Stimulated activated CD8-positive, alpha-beta memory T cell treated with anti-CD3 and anti-CD28 coated beads, Interleukin-4, amount 100 ng/mL, for 48 hours (primary cell): ENCODE data around the gene RBM28.
"Not testable (repeated sequence)": the region's sequence is repeated elsewhere in the genome, so short reads cannot be mapped to it uniquely, and the experiment has no call there.

Source experiments
- DNase-seq: peaks from one replicate; pipeline ENCODE4 v3.0.0-alpha.2; 2020

Gene RBM28

DNA sequence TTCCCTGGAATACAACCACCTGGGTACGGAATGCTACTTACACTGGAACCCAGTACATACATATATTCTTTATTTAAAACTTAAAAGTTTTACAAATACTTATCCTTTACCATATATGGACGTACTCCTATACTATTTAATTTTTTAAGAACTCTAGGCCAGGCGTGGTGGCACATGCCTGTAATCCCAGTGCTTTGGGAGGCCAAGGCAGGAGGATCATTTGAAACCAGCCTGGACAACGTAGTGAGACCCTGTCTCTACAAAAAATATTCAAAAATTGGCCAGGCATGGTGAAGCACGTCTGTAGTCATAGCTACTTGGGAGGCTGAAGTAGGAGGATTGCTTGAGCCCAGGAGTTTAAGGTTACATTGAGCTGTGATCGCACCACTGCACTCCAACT, 2.0 kb downstream of the RBM28 start:
- no peak for DNase-seq

GRCh38 chr7:128335730-128336129, 8.0 kb downstream of the RBM28 start:
- DNase-seq, result no peak

DNA sequence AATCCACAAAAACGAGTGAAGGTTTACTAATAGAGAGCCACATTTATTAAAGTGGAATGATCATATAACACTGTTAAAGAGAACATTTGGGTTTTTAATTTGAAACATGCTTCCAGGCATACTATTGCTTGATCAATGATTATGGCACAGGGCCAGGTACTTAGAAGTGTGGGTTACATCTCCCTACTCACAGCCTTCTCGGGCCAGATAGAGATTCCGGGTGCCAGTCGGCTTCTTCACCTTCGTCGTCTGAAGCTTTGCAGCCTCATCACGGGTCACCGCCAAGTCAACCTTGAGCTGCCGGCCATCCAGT, 19.4 kb downstream of the RBM28 start:
- DNase-seq, result no peak

DNA sequence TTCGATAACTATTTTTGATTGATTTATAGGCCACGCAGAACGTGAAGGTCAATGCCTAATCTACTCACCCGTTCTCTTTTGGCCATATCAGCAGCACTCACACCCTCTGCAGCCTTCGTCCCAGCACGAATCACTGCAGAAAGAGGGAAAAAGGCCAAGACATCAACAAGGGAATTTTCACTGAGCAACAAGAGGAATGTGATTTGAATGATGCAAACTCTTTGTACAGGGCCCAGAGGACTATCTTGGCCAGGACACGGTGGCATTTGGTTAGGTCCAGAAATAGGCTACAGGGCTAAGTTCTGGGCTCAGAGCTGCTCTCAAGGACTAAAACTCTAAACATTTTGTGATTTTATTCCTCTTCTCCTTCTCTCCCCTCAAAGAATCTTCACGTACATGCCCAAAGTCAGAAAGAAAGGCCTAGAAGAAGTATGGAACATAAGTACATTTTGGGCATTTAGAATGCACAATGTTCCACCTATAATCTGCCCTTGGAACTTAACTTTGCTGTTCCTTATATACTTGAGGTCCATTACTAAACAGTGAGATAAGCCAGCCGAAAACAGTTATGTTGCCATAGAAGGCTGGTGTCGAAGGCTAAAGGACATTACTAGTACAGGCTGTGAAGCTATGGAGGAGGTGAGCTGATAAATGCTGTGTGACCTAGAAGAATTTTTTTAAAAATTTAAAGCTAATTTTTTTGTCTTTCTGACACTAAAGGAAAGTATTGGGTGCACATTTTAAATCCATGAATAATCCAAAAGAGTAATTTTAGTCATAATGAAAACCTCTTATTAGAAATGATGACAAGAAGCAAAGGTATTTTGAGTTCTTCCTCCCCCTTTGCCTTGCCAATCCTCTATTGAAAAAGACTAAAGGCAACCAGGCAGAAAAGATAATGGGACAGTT, 20.0 kb downstream of the RBM28 start:
- no peak for DNase-seq

GRCh38 chr7:128323040-128323439, 20.7 kb downstream of the RBM28 start:
- no peak for DNase-seq

- DNase-seq, result no peak
Measured at GRCh38 chr7:128322040-128322643, 21.6 kb downstream of the RBM28 start.

DNA sequence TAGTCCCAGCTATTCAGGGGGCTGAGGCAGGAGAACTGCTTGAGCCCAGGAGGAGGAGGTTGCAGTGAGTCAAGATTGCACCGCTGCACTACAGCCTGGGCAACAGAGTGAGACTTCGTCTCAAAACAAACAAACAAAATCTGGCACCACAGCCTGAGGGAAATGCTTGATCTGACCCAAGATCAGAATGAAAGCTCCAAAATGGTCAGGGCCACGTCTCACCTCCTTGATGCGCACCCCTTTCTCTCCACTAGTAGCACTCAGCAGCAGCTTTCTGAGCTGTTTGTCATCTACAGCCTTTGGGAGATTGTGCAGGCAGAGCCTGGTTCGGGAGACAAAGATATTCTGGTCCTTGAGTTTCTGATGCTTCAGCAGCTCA, 22.7 kb downstream of the RBM28 start:
- no peak for DNase-seq

DNA sequence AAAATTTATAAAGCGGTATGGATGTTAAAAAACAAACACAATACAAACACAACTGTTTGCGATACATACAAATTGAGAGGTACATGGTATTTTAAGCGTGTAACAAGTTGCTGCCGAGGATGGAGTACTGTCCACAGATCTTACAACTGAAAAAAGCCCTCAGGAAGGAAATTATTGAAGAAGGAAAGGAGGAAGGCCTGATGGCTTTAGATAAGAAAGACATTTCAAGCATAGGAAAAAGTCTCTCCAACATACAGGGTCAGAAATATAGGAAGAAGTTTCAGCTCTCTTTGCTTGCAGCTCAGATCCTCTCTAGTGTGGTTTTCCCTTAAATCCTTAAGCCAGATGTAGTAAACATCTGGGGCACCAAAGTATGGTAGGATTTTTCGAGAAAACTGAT, 25.0 kb downstream of the RBM28 start:
- DNase-seq, result no peak

DNA sequence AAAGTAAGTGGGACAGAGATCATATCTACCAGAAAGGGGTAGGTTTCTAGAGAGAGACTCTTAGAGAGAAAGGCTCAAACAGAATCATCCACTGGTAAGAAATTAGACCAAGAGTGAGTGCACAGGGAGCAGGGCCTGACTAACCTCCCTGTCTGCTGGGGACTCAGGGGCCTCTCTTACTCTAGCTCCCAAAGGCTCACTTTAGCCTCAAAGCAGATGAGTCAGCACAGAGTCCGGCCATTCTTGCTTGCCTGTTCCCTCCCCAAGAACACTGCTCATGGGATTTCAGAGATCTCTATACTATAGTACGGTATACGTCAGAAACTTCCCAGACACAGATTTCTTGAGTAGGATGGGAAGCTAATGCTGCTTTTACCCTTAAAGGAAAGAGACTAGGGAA, 32.7 kb downstream of the RBM28 start:
- DNase-seq, result no peak

DNA sequence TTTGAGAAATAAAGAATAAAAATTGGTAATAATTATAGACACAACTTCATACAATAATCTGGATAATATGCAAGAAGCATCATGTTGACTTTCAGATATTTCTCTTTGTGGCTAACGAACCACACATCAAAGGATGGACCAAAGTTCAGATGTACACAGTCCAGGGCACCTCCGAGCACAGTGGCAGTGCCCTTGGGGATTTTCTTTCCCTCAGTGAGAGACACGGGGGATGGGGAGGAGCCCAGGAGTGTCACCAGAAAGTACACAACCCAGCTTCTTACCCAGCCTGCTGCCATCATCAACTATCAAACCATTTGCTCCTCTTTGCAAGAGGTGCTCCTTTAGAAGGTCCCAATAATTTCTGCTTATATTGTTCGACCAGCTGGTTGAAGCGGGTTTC, 33.2 kb downstream of the RBM28 start:
- DNase-seq, result no peak

DNA sequence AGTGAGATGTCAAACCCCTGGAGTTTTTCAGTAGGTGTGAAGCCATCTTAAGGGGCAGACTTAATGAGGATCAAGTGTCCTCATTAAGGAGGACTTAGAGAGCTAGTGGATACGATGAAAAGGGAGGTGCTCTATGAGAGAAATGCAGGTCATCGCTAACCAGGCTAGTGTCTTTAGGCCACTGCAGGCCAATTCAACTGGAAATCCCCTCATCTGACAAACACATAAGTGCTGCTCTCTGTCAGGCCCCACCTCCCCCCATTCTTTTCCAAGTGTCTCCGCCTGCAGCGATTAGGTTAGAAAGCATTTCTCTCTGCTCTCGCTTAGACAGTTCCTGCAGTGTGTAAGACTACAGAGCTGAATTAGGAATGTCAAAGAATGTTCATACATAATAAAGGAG, 33.7 kb downstream of the RBM28 start:
- no peak for DNase-seq

DNA sequence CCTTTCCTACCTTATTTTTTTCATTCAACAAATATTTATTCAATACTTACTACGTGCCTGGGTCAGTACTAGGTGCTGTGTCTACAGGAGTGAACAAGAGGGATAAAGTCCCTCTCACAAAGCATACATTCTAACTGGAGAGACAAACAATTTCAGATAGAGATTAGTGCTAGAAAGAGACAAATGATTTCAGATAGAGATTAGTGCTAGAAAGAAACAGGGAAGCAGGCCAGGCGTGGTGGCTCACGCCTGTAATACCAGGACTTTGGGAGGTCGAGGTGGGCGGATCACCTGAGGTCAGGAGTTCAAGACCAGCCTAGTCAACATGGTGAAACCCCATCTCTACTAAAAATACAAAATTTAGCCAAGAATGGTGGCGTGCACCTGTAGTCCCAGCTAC, 34.6 kb downstream of the RBM28 start:
- DNase-seq, result no peak

DNA sequence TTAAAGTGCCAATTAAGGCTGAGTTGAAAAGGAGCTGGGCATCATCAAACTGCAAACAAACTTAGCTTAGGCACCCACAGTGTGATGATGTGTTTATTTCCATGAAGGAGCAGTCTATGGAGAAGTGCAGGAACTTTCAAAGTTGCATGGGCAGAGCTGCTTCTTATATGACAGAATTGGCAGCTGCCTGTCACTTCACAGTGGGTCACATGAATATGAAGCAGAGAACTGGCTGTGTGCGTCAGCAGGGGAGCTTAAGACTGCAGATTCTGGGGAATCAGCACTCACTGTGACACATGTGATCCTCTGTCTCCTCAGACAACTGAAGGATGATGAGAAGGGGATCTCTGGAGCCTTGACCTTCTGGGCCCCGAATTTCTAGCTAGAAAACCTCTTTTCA, 36.6 kb downstream of the RBM28 start:
- no peak for DNase-seq

DNA sequence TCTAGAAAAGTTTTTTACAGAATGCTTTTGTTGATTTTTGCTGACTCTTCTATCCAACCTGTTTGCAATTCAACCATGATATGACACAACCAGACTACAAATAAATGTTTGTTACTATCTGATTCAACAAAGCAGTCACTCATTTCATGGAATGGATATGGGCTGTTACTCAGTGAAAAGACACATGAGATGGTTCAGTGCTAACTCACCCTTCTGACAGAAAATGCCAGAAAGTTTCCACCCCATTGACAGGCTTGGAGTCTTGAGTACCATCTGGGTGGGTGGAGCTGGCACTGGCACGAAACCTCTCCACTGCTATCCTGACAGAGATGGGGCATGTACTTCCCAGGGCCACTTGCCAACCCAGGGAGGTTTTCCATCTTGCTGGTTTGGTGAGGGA, 39.5 kb downstream of the RBM28 start:
- no peak for DNase-seq

DNA sequence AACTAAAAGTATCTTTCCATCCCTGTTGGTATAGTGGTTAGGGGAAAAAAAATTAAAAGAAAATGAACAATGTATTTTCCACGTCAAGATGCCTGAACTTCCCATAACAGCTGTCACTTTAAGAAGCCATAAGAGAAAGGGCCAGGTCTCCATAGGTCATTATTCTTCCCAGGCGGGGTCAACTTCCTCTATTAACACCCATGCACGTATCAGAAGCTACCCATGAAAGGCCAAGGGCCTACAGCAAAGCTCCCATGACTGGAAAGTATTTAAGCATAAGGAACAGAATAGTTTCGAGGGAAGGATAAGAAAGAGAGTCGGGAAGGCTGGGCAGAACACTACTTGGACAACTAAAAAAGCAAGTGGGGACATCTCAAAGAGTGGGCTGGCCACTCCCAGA, 40.1 kb downstream of the RBM28 start:
- DNase-seq, result no peak

DNA sequence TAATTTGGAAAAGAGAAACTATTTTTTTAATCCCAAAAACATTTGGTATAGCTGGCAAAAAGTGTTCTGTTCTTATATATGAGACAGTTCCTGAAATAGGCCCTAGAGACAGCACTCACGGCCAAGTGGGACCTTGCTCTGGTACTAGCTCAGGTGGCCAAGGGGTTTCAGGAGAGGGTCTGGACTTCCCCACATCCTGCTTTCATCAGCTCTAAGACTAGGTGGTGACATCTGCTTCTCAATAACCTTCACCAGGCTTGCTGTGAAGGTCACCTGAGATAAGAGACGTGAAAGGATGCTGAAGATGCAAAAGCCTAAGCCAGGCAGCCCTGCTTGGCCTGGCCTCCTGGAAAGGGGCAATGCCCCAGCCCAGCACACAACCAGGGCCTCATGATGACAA, 40.6 kb downstream of the RBM28 start:
- no peak for DNase-seq

GRCh38 chr7:128302139-128302538, 41.6 kb downstream of the RBM28 start:
- DNase-seq, result no peak

GRCh38 chr7:128299109-128299607, 44.5 kb downstream of the RBM28 start:
- no peak for DNase-seq

GRCh38 chr7:128298004-128298403, 45.7 kb downstream of the RBM28 start:
- not testable (repeated sequence) for DNase-seq

DNA sequence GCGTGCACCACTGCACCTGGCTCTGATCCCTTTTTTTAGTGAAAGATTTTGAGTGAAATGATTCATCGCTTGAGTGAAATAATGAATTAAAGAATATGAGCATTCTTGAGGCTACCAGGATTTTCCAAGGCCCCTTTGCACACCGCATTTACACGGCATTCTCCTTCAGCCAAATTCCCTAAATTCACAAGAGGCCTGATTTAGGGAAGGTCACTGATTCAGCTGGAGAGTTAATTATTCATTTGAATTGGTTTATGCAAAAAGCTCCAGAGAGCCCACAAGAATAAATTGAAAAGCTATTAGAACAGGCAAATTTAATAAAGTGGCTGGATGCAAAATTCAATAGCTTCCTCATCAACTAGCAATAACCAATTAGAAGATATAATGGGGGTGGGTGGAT, 56.2 kb downstream of the RBM28 start:
- DNase-seq, result no peak

GRCh38 chr7:128284102-128284501, 59.6 kb downstream of the RBM28 start:
- no peak for DNase-seq

DNA sequence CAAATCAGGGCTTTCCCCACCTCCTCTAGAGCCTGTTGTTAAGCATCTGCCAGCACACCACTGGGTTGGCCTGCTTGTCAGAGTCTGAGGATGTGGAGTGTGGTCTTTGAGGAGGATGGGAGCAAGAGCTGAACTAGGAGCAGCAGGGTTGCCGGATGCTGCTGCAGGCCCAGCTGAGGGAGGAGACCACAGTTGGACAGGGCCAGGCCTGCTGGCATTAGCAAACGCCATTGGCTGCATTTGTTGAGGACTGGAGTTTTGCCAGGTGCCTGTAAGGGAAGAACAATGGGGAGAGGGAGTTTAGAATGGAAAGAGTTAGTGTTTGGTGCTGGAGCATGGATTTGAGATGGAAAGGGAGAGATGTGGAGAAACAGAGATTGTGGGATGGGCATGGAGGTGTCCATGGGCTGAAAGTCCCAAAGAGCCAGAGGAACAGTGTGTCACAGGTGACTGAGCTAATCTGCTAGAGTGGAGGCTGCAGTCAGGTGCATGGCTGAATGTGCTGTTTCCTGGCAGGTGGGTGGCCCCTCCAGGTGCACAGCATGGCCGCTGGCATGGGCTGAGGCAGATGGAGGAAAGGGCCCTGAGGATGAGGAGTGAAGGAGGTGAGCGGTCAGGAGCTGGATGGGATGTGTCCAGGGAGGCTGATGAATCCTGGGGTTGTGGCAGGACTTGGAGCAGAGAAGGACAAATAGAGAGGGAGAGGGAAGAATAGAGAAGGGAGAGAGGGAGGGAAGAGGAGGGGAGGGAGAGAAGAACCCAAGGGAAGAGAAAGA, 61.9 kb downstream of the RBM28 start:
- DNase-seq, result no peak

GRCh38 chr7:128280451-128280850, 63.3 kb downstream of the RBM28 start:
- not testable (repeated sequence) for DNase-seq
